Stimulated activated CD4-positive, alpha-beta T cell treated with anti-CD3 and anti-CD28 coated beads, TNF-alpha, amount 100 ng/mL, for 1 hour (primary cell): ENCODE measurements around the gene STX2.
"Not testable (repeated sequence)": the region's sequence is repeated elsewhere in the genome, so short reads cannot be mapped to it uniquely, and the experiment has no call there.

ENCODE experiments used
- DNase-seq, 3 donors: peaks; one replicate each; pipeline ENCODE4 v3.0.0-alpha.2; 2020; ENCODE audit warnings: low read depth in 3 of 3, low spot score in 1 of 3

STX2 gene

GRCh38 chr12:130803702-130804101 is 35.3 kb downstream of the STX2 start:
- no peak for DNase-seq

GRCh38 chr12:130800312-130800711 is 38.7 kb downstream of the STX2 start:
- DNase-seq = no peak

- DNase-seq = no peak
Observed at GRCh38 chr12:130799051-130799450, 40.0 kb downstream of the STX2 start.

GRCh38 chr12:130796985-130797686 is 41.9 kb downstream of the STX2 start:
- DNase-seq = no peak

GRCh38 chr12:130795906-130796305 is 43.1 kb downstream of the STX2 start:
- DNase-seq = no peak

GRCh38 chr12:130793554-130793849 is 45.5 kb downstream of the STX2 start:
- no peak for DNase-seq

GRCh38 chr12:130792821-130793553 is 46.1 kb downstream of the STX2 start:
- DNase-seq = no peak

GRCh38 chr12:130791629-130792028 is 47.4 kb downstream of the STX2 start:
- DNase-seq = no peak

GRCh38 chr12:130788515-130788914 is 50.5 kb downstream of the STX2 start:
- no peak for DNase-seq

- DNase-seq = no peak
Observed at GRCh38 chr12:130787445-130788410, 51.3 kb downstream of the STX2 start.

GRCh38 chr12:130787041-130787440 is 52.0 kb downstream of the STX2 start:
- no peak for DNase-seq

- DNase-seq = no peak
Observed at GRCh38 chr12:130783110-130783715, 55.8 kb downstream of the STX2 start.

GRCh38 chr12:130782245-130782644 is 56.8 kb downstream of the STX2 start:
- DNase-seq = not testable (repeated sequence)

GRCh38 chr12:130780880-130781575 is 58.0 kb downstream of the STX2 start:
- no peak for DNase-seq

GRCh38 chr12:130780325-130780724 is 58.7 kb downstream of the STX2 start:
- DNase-seq = no peak

- no peak for DNase-seq
Observed at GRCh38 chr12:130778776-130779175, 60.3 kb downstream of the STX2 start.

- no peak for DNase-seq
Observed at GRCh38 chr12:130776857-130777339, 62.2 kb downstream of the STX2 start.

- peak in 2 of 3 donors; percentile 6 to 51 for DNase-seq
Observed at GRCh38 chr12:130775953-130776856, 62.8 kb downstream of the STX2 start.

- no peak for DNase-seq
Observed at GRCh38 chr12:130770413-130771028, 68.5 kb downstream of the STX2 start.
